Measurements from ENCODE around the gene EFNB2.

EFNB2 gene

GRCh38 chr13:106566641-106567473 is 31.4 kb upstream of the EFNB2 start:
- peak in 1 of 2 experiments; percentile 79 for DNase-seq (ENCODE audit: low read depth in 1 of 2, low spot score in 1 of 2)
- no peak for TF ChIP-seq POLR2AphosphoS5 (IDR thresholded peaks at IDR 0.05; ENCODE audit: low read depth)
- TF ChIP-seq GABPA (IDR thresholded peaks at IDR 0.05; ENCODE audit: low read depth): no peak
- no peak for TF ChIP-seq REST (IDR thresholded peaks at IDR 0.05; ENCODE audit: insufficient replicate concordance, low read depth)
- H3K27me3 ChIP-seq (ENCODE audit: insufficient read depth, poor library complexity, severe bottlenecking): no peaks in the 10 kb centered on the region
- H3K4me3 ChIP-seq (replicated peaks; ENCODE audit: insufficient read depth, low read length): peak overlapping the region; percentile 74
- peak overlapping the region; percentile 98 for H3K27ac ChIP-seq (replicated peaks)

- Histone ChIP-seq H3K27ac (replicated peaks) (no peak overlapping the region), H3K27me3 (ENCODE audit: insufficient read depth, poor library complexity, severe bottlenecking) (no peaks in the 10 kb centered on the region)
- TF ChIP-seq GABPA (IDR thresholded peaks at IDR 0.05; ENCODE audit: low read depth) (no peak), POLR2AphosphoS5 (IDR thresholded peaks at IDR 0.05; ENCODE audit: low read depth) (no peak), REST (IDR thresholded peaks at IDR 0.05; ENCODE audit: insufficient replicate concordance, low read depth) (no peak), CTCF (IDR thresholded peaks at IDR 0.05; ENCODE audit: insufficient read depth, low read length) (no peak), SPI1 (IDR thresholded peaks at IDR 0.05; ENCODE audit: borderline replicate concordance, low read depth) (peak; percentile 81)
Measured at GRCh38 chr13:106565127-106565775, 29.8 kb upstream of the EFNB2 start.

GRCh38 chr13:106562301-106562700 is 26.8 kb upstream of the EFNB2 start:
- no peak for DNase-seq (ENCODE audit: low read depth in 1 of 2, low spot score in 1 of 2)
- TF ChIP-seq REST (IDR thresholded peaks at IDR 0.05; ENCODE audit: insufficient replicate concordance, low read depth) (no peak), POLR2AphosphoS5 (IDR thresholded peaks at IDR 0.05; ENCODE audit: low read depth) (no peak), CTCF (IDR thresholded peaks at IDR 0.05; ENCODE audit: insufficient read depth, low read length) (no peak), GABPA (IDR thresholded peaks at IDR 0.05; ENCODE audit: low read depth) (no peak), SPI1 (IDR thresholded peaks at IDR 0.05; ENCODE audit: borderline replicate concordance, low read depth) (no peak)
- Histone ChIP-seq H3K4me3 (replicated peaks; ENCODE audit: insufficient read depth, low read length) (no peak overlapping the region), H3K27me3 (ENCODE audit: insufficient read depth, poor library complexity, severe bottlenecking) (no peaks in the 10 kb centered on the region), H3K27ac (replicated peaks) (no peak overlapping the region)

More at GRCh38 chr13:106565127-106565775, 29.8 kb upstream of the EFNB2 start:
- peak in 1 of 2 experiments; percentile 46 for DNase-seq (ENCODE audit: low read depth in 1 of 2, low spot score in 1 of 2)
- peak overlapping the region; percentile 74 for H3K4me3 ChIP-seq (replicated peaks; ENCODE audit: insufficient read depth, low read length)

All from HL-60 (cell line).